Measurements from ENCODE around the gene NCKIPSD. TPM values are rescaled to one million over a fixed set of nuclear protein-coding genes. Genes with fewer than 3 reads are reported as not detected.
A peak's percentile ranks its signal among the peaks of the same experiment; 100 is the strongest.

NCKIPSD gene
- polyA plus RNA-seq, 3 donors: 4.2 to 14.8 (median 4.3) TPM

DNA sequence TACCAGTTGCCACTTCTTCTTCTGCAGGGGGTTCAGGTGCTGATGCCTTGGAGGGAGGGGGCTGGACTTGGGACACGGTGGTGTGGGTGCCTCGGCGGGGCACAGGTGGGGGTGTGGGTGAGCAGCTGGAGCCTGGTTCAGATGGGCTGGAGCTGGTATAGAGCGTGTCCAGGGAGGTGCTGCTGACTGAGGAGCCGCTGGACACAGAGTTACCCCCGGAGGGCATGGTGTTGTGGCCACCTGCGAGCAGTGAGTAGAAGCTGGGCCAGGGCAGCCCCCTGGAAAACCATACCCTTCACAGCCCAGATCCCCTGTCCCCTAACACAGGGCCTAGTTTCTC, 4.2 kb downstream of the NCKIPSD start:
- H3K36me3 Mint-ChIP-seq: peaks cover 41 to 45% of the 10 kb centered on the region in 2 donors
- Histone ChIP-seq H3K27ac (ENCODE audit: low read depth in 1 of 2, low read length in 2 of 2) (no peak overlapping the region), H3K4me2 (replicated peaks; ENCODE audit: extremely low read depth, low read length, poor library complexity, severe bottlenecking) (no peak overlapping the region), H3K9me3 (replicated peaks in 1 of 2; ENCODE audit: control insufficient read depth in 1 of 2, insufficient read depth in 1 of 2, low read length in 2 of 2) (no peaks in the 10 kb centered on the region), H2AFZ (ENCODE audit: insufficient read depth, low read depth, low read length, poor library complexity, severe bottlenecking) (no peak overlapping the region), H3K36me3 (replicated peaks in 1 of 2; ENCODE audit: control insufficient read depth in 1 of 2, insufficient read depth in 2 of 2, low read length in 2 of 2) (peaks cover 31 to 54% of the 10 kb centered on the region in 2 donors), H3K4me1 (ENCODE audit: control insufficient read depth in 1 of 2, insufficient read depth in 2 of 2, low read length in 2 of 2) (peaks cover 31 to 40% of the 10 kb centered on the region in 2 donors), H3K27me3 (ENCODE audit: control insufficient read depth in 2 of 2, insufficient read depth in 2 of 2, low read length in 2 of 2) (no peaks in the 10 kb centered on the region), H3K4me3 (replicated peaks in 1 of 3; ENCODE audit: low read depth in 2 of 3, low read length in 3 of 3) (no peak overlapping the region), H3K9ac (ENCODE audit: insufficient read depth, low read length, poor library complexity, severe bottlenecking) (no peak overlapping the region), H3K79me2 (ENCODE audit: insufficient read depth, low read length) (peaks cover 12% of the 10 kb centered on the region), H4K20me1 (ENCODE audit: insufficient read depth, low read length) (no peaks in the 10 kb centered on the region)
- WGBS (ENCODE audit: insufficient coverage): 97% methylated on average over 7 of the region's 7 CpGs
- TF ChIP-seq, protein P1, sequence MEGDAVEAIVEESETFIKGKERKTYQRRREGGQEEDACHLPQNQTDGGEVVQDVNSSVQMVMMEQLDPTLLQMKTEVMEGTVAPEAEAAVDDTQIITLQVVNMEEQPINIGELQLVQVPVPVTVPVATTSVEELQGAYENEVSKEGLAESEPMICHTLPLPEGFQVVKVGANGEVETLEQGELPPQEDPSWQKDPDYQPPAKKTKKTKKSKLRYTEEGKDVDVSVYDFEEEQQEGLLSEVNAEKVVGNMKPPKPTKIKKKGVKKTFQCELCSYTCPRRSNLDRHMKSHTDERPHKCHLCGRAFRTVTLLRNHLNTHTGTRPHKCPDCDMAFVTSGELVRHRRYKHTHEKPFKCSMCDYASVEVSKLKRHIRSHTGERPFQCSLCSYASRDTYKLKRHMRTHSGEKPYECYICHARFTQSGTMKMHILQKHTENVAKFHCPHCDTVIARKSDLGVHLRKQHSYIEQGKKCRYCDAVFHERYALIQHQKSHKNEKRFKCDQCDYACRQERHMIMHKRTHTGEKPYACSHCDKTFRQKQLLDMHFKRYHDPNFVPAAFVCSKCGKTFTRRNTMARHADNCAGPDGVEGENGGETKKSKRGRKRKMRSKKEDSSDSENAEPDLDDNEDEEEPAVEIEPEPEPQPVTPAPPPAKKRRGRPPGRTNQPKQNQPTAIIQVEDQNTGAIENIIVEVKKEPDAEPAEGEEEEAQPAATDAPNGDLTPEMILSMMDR (IDR thresholded peaks at IDR 0.05): no peak
- intact Hi-C loops (cut with micrococcal nuclease): loop anchor here (10.0 kb wide), 3 partner anchors 127 to 407 kb away; partner anchors contain the start of gene PFKFB4 (in 1 of the 2)
- no peak for DNase-seq
- H3K27me3 Mint-ChIP-seq (ENCODE audit: low read depth in 3 of 3): peaks cover 0 to 6% (median 3%) of the 10 kb centered on the region in 3 donors
- no peak overlapping the region for H3K27ac Mint-ChIP-seq
- peaks cover 42% of the 10 kb centered on the region for H3K4me1 Mint-ChIP-seq
- H3K9me3 Mint-ChIP-seq: peaks cover 0 to 1% (median 0%) of the 10 kb centered on the region in 7 donors
- H3K4me3 Mint-ChIP-seq: no peak overlapping the region

DNA sequence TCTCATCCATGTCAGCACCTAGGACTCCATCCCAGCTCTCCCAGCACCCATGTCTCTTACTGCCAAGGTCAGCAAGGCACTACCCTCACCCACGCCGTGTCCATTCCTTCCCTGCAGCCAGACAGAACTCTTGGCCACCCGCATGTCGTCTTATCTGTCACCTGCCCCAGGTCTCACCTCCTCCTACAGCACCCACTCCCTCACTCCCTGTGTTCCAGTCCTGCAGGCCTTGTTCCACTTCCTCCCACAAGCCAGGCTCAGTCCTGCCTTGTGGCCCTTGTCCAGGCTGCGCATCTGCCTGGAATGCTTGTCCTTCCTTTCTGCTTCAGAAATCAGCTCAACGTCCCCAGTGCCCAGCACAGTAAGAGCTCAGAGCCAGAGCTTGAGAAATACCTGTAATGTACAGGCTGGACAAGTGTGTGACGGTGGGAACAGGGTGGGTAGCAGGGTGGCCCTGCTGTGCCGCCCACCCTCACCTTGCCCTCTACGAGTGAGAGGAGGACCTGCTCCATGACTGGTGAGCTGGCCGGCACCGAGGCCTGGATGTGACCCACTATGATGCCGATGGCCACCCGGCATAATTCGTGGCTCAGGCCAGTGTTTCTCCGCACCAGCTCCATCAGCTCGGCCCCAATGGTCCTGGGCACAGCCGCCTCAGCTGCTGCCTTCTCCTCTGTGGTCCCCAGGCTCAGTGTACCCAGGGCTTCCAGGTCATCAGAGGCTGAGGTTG, 4.7 kb downstream of the NCKIPSD start:
- no peak for DNase-seq
- intact Hi-C loops (cut with micrococcal nuclease): loop anchor here (10.0 kb wide), 3 partner anchors 126 to 406 kb away; partner anchors contain the start of gene PFKFB4 (in 1 of the 2)
- no peak overlapping the region for H3K4me3 ChIP-seq (replicated peaks in 1 of 3; ENCODE audit: low read depth in 2 of 3, low read length in 3 of 3)
- H3K27ac Mint-ChIP-seq: peak overlapping the region in 1 of 7 donors; percentile 62
- no peak overlapping the region for H2AFZ ChIP-seq (ENCODE audit: insufficient read depth, low read depth, low read length, poor library complexity, severe bottlenecking)
- peaks cover 27 to 35% of the 10 kb centered on the region in 2 donors for H3K4me1 ChIP-seq (ENCODE audit: control insufficient read depth in 1 of 2, insufficient read depth in 2 of 2, low read length in 2 of 2)
- H3K27me3 ChIP-seq (ENCODE audit: control insufficient read depth in 2 of 2, insufficient read depth in 2 of 2, low read length in 2 of 2): no peaks in the 10 kb centered on the region
- H3K9me3 Mint-ChIP-seq: peaks cover 0 to 1% (median 0%) of the 10 kb centered on the region in 7 donors
- H3K9ac ChIP-seq (ENCODE audit: insufficient read depth, low read length, poor library complexity, severe bottlenecking): no peak overlapping the region
- no peaks in the 10 kb centered on the region for H3K9me3 ChIP-seq (replicated peaks in 1 of 2; ENCODE audit: control insufficient read depth in 1 of 2, insufficient read depth in 1 of 2, low read length in 2 of 2)
- TF ChIP-seq, protein P1 (IDR thresholded peaks at IDR 0.05): no peak
- peaks cover 0 to 4% (median 3%) of the 10 kb centered on the region in 3 donors for H3K27me3 Mint-ChIP-seq (ENCODE audit: low read depth in 3 of 3)
- no peak overlapping the region for H3K4me2 ChIP-seq (replicated peaks; ENCODE audit: extremely low read depth, low read length, poor library complexity, severe bottlenecking)
- no peak overlapping the region for H3K4me3 Mint-ChIP-seq
- peaks cover 37% of the 10 kb centered on the region for H3K4me1 Mint-ChIP-seq
- no peak overlapping the region for H3K27ac ChIP-seq (ENCODE audit: low read depth in 1 of 2, low read length in 2 of 2)
- H3K79me2 ChIP-seq (ENCODE audit: insufficient read depth, low read length): peaks cover 12% of the 10 kb centered on the region
- peaks cover 31 to 59% of the 10 kb centered on the region in 2 donors for H3K36me3 ChIP-seq (replicated peaks in 1 of 2; ENCODE audit: control insufficient read depth in 1 of 2, insufficient read depth in 2 of 2, low read length in 2 of 2)
- H3K36me3 Mint-ChIP-seq: peaks cover 47 to 50% of the 10 kb centered on the region in 2 donors
- no peaks in the 10 kb centered on the region for H4K20me1 ChIP-seq (ENCODE audit: insufficient read depth, low read length)
- WGBS (ENCODE audit: insufficient coverage): over 99% methylated on average over 17 of the region's 17 CpGs

Data from CD14-positive monocyte (primary cell).